ENCODE measurements around the gene SNIP1. TPM values are rescaled to one million over a fixed set of nuclear protein-coding genes. Genes with fewer than 3 reads are reported as not detected.
"Not testable (repeated sequence)": the region's sequence is repeated elsewhere in the genome, so short reads cannot be mapped to it uniquely, and the experiment has no call there.

Gene SNIP1
- polyA plus RNA-seq, 1 donor from 2014 or later: 9.5 TPM

DNA sequence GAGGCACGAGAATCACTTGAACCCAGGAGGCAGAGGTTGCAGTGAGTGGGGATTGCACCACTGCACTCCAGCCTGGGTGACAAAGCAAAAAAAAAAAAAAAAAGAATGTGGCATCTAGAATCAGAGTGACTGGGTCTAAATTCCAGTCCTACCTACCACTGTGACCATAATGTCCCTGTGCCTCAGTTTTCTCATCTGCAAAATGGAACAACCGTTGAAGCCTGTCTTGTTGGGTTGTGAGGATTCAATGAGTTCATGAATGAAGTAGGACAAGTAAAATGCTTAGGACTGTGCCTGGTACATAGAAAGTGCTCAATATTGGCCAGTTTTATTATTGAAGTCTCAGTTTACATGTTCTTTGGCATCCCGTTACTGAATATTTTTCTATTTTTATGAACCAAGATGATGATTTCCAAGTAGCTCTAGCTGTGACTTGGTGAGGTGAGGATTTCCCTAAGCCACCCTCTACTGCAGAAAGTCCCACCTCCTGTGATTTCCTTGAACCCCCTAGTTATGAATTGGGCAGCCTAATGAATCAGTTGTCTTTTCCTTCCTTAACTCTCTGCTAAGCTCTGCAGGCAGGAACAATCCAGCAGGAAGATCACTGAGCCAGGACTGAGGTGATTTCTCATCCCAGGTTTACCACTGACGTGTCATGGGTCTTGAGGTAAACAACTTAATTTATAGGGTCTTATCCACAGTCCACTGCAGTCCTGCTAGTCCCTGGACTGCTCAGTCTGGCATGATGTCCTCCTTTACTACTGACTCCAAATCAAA, 20.6 kb downstream of the SNIP1 start:
- Histone ChIP-seq H3K4me2 (ENCODE audit: low read length) (no peak overlapping the region), H3K27me3 (ENCODE audit: insufficient read depth, low read depth, low read length) (no peaks in the 10 kb centered on the region), H3K9ac (ENCODE audit: low read length) (no peak overlapping the region), H3K4me3 (ENCODE audit: low read length) (no peak overlapping the region), H3K9me3 (ENCODE audit: low read length) (no peaks in the 10 kb centered on the region), H3F3A (ENCODE audit: insufficient read depth, low read length, poor library complexity, severe bottlenecking) (no peaks in the 10 kb centered on the region), H3K79me2 (replicated peaks; ENCODE audit: insufficient read depth, low read length) (no peaks in the 10 kb centered on the region), H3K9me2 (ENCODE audit: insufficient read depth, low read length) (no peaks in the 10 kb centered on the region), H2AFZ (ENCODE audit: low read depth, low read length) (no peak overlapping the region), H3K27ac (ENCODE audit: low read length) (no peak overlapping the region), H4K20me1 (ENCODE audit: insufficient read depth) (no peaks in the 10 kb centered on the region), H3K36me3 (ENCODE audit: insufficient read depth, low read length) (no peaks in the 10 kb centered on the region)
- no peak for TF ChIP-seq SMC3 (conservative IDR thresholded peaks at IDR 0.05; ENCODE audit: poor library complexity)
- TF ChIP-seq RAD21 (conservative IDR thresholded peaks at IDR 0.05): no peak
- TF ChIP-seq EZH2 (IDR thresholded peaks at IDR 0.05; ENCODE audit: borderline replicate concordance, insufficient read depth, low read length, poor library complexity, severe bottlenecking): no peak
- TF ChIP-seq, protein P1, sequence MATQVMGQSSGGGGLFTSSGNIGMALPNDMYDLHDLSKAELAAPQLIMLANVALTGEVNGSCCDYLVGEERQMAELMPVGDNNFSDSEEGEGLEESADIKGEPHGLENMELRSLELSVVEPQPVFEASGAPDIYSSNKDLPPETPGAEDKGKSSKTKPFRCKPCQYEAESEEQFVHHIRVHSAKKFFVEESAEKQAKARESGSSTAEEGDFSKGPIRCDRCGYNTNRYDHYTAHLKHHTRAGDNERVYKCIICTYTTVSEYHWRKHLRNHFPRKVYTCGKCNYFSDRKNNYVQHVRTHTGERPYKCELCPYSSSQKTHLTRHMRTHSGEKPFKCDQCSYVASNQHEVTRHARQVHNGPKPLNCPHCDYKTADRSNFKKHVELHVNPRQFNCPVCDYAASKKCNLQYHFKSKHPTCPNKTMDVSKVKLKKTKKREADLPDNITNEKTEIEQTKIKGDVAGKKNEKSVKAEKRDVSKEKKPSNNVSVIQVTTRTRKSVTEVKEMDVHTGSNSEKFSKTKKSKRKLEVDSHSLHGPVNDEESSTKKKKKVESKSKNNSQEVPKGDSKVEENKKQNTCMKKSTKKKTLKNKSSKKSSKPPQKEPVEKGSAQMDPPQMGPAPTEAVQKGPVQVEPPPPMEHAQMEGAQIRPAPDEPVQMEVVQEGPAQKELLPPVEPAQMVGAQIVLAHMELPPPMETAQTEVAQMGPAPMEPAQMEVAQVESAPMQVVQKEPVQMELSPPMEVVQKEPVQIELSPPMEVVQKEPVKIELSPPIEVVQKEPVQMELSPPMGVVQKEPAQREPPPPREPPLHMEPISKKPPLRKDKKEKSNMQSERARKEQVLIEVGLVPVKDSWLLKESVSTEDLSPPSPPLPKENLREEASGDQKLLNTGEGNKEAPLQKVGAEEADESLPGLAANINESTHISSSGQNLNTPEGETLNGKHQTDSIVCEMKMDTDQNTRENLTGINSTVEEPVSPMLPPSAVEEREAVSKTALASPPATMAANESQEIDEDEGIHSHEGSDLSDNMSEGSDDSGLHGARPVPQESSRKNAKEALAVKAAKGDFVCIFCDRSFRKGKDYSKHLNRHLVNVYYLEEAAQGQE (IDR thresholded peaks at IDR 0.05; ENCODE audit: borderline replicate concordance): no peak
- no peak for TF ChIP-seq EP300 (conservative IDR thresholded peaks at IDR 0.05; ENCODE audit: poor library complexity, severe bottlenecking)
- no peak for TF ChIP-seq POLR2AphosphoS5 (IDR thresholded peaks at IDR 0.05)
- TF ChIP-seq, protein P2, sequence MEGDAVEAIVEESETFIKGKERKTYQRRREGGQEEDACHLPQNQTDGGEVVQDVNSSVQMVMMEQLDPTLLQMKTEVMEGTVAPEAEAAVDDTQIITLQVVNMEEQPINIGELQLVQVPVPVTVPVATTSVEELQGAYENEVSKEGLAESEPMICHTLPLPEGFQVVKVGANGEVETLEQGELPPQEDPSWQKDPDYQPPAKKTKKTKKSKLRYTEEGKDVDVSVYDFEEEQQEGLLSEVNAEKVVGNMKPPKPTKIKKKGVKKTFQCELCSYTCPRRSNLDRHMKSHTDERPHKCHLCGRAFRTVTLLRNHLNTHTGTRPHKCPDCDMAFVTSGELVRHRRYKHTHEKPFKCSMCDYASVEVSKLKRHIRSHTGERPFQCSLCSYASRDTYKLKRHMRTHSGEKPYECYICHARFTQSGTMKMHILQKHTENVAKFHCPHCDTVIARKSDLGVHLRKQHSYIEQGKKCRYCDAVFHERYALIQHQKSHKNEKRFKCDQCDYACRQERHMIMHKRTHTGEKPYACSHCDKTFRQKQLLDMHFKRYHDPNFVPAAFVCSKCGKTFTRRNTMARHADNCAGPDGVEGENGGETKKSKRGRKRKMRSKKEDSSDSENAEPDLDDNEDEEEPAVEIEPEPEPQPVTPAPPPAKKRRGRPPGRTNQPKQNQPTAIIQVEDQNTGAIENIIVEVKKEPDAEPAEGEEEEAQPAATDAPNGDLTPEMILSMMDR (IDR thresholded peaks at IDR 0.05; ENCODE audit: poor library complexity, severe bottlenecking): no peak
- no peak for TF ChIP-seq TAF1 (IDR thresholded peaks at IDR 0.05; ENCODE audit: low read depth)
- no peak for TF ChIP-seq MXI1 (conservative IDR thresholded peaks at IDR 0.05; ENCODE audit: poor library complexity, severe bottlenecking)

DNA sequence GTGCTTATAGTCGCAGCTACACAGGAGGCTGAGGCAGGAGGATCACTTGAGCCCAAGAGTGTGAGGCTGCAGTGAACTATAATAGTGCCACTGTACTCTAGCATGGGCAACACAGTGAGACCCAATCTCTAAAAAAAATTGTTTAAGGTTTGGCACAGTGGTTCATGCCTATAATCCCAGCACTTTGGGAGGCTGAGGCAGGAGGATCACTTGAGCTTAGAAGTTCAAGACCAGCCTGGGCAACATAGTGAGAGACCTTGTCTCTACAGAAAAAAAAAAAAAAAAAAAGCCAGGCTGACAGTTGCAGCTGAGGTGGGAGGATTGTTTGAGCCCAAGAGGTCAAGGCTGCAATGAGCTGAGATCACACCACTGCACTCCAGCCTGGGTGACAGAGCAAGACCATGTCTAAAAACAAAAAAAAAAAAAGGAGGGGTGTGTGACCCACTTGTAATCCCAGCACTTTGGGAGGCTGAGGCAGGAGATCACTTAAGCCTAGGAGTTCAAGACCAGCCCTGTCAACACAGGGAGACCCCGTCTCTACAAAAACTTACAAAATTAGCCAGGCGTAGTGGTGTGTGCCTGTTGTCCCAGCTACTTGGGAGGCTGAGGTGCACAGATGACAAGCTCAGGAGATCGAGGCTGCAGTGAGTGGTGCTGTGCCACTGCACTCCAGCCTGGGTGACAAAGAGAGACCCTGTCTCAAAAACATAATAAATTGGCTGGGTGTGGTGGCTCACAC, 21.5 kb downstream of the SNIP1 start:
- H2AFZ ChIP-seq (ENCODE audit: low read depth, low read length); H3K27me3 ChIP-seq (ENCODE audit: insufficient read depth, low read depth, low read length); H3K9me3 ChIP-seq (ENCODE audit: low read length): not testable (repeated sequence)

DNA sequence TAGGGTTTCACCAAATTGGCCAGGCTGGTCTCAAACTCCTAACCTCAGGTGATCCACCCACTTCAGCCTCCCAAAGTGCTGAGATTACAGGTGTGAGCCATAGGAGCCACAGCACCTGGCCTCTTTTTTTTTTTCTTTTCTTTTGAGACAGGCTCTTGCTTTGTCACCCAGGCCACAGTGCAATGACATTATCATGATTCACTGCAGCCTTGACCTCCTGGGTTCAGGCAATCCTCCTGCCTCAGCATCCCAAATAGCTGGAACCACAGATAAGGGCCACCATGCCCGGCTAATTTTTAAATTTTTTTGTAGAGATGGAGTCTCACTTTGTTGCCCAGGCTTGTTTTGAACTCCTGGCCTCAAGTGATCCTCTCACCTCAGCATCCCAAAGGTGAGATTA, 24.2 kb downstream of the SNIP1 start:
- not testable (repeated sequence) for H3K79me2 ChIP-seq (replicated peaks; ENCODE audit: insufficient read depth, low read length); H3K27ac ChIP-seq (ENCODE audit: low read length); H3F3A ChIP-seq (ENCODE audit: insufficient read depth, low read length, poor library complexity, severe bottlenecking); H4K20me1 ChIP-seq (ENCODE audit: insufficient read depth); H3K27me3 ChIP-seq (ENCODE audit: insufficient read depth, low read depth, low read length); H3K4me2 ChIP-seq (ENCODE audit: low read length); H3K4me3 ChIP-seq (ENCODE audit: low read length); H3K9me3 ChIP-seq (ENCODE audit: low read length); H3K9me2 ChIP-seq (ENCODE audit: insufficient read depth, low read length); H3K9ac ChIP-seq (ENCODE audit: low read length); H3K36me3 ChIP-seq (ENCODE audit: insufficient read depth, low read length); H2AFZ ChIP-seq (ENCODE audit: low read depth, low read length)

More for the DNA sequence above, 21.5 kb downstream of the SNIP1 start:
- not testable (repeated sequence) for H3K36me3 ChIP-seq (ENCODE audit: insufficient read depth, low read length); H3K27ac ChIP-seq (ENCODE audit: low read length); H3K79me2 ChIP-seq (replicated peaks; ENCODE audit: insufficient read depth, low read length); H3K4me3 ChIP-seq (ENCODE audit: low read length); H3K9ac ChIP-seq (ENCODE audit: low read length); H4K20me1 ChIP-seq (ENCODE audit: insufficient read depth); H3K9me2 ChIP-seq (ENCODE audit: insufficient read depth, low read length); H3F3A ChIP-seq (ENCODE audit: insufficient read depth, low read length, poor library complexity, severe bottlenecking); H3K4me2 ChIP-seq (ENCODE audit: low read length)

Measured in neural cell (in vitro differentiated cells).